Umbilical cord (tissue), 2 donors: ENCODE measurements around the gene SMARCB1. TPM values are rescaled to one million over a fixed set of nuclear protein-coding genes. Genes with fewer than 3 reads are reported as not detected.
A peak's percentile ranks its signal among the peaks of the same experiment; 100 is the strongest.

Experiments
- DNase-seq: peaks from one replicate; pipeline ENCODE4 v3.0.0-alpha.2; 2015; ENCODE audit warnings: low spot score
- total RNA-seq: library from RNA; depleted of rRNA; stranded (reverse); fragments of >200 nt; gene quantifications from one replicate; pipeline ENCODE4 v1.2.3, GENCODE V29; 2014; ENCODE audit warnings: low replicate concordance; ENCODE audit not compliant: insufficient read depth

SMARCB1 gene
- total RNA-seq, 1 donor from 2014 or later, result 8.9 TPM

GRCh38 chr22:23801886-23802377, 15.2 kb downstream of the SMARCB1 start:
- no peak for DNase-seq

- DNase-seq, result no peak
Observed at GRCh38 chr22:23803001-23803819, 16.4 kb downstream of the SMARCB1 start.

GRCh38 chr22:23804781-23805291, 18.1 kb downstream of the SMARCB1 start:
- peak; percentile 89 for DNase-seq

- no peak for DNase-seq
Observed at GRCh38 chr22:23806837-23807236, 20.1 kb downstream of the SMARCB1 start.

- no peak for DNase-seq
Observed at GRCh38 chr22:23812378-23812777, 25.6 kb downstream of the SMARCB1 start.

- no peak for DNase-seq
Observed at GRCh38 chr22:23815541-23816155, 28.9 kb downstream of the SMARCB1 start.

- no peak for DNase-seq
Observed at GRCh38 chr22:23816156-23816976, 29.6 kb downstream of the SMARCB1 start.

- DNase-seq, result no peak
Observed at GRCh38 chr22:23817146-23817545, 30.4 kb downstream of the SMARCB1 start.

- DNase-seq, result no peak
Observed at GRCh38 chr22:23818541-23818940, 31.8 kb downstream of the SMARCB1 start.

- DNase-seq, result no peak
Observed at GRCh38 chr22:23820748-23821211, 34.0 kb downstream of the SMARCB1 start.

GRCh38 chr22:23822101-23822671, 35.4 kb downstream of the SMARCB1 start:
- no peak for DNase-seq

GRCh38 chr22:23823331-23823791, 36.6 kb downstream of the SMARCB1 start:
- DNase-seq, result no peak

- no peak for DNase-seq
Observed at GRCh38 chr22:23824476-23825245, 37.9 kb downstream of the SMARCB1 start.

GRCh38 chr22:23825246-23825905, 38.6 kb downstream of the SMARCB1 start:
- no peak for DNase-seq

- no peak for DNase-seq
Observed at GRCh38 chr22:23826510-23827350, 40.0 kb downstream of the SMARCB1 start.

- DNase-seq, result no peak
Observed at GRCh38 chr22:23827351-23827995, 40.7 kb downstream of the SMARCB1 start.

GRCh38 chr22:23828800-23829680, 42.3 kb downstream of the SMARCB1 start:
- DNase-seq, result no peak
